Glomerular endothelial cell (primary cell): ENCODE results near the gene POP7. TPM values are rescaled to one million over a fixed set of nuclear protein-coding genes. Genes with fewer than 3 reads are reported as not detected.
"Not testable (repeated sequence)": the region's sequence is repeated elsewhere in the genome, so short reads cannot be mapped to it uniquely, and the experiment has no call there.

Experiments used
- DNase-seq: peaks from one replicate; pipeline ENCODE4 v3.0.0-alpha.2; 2011; ENCODE audit warnings: low read depth, low spot score; ENCODE audit errors: extremely low read depth
- total RNA-seq: library from RNA; depleted of rRNA; stranded (reverse); fragments of >200 nt; gene quantifications from 2 replicates; pipeline ENCODE4 v1.2.3, GENCODE V29; 2015

POP7 gene
- total RNA-seq, 1 donor from 2014 or later = 27.8 TPM

GRCh38 chr7:100689230-100690135, 16.4 kb upstream of the POP7 start:
- DNase-seq = no peak

GRCh38 chr7:100691676-100692577, 14.0 kb upstream of the POP7 start:
- DNase-seq = no peak

GRCh38 chr7:100692578-100692961, 13.4 kb upstream of the POP7 start:
- DNase-seq = no peak

- no peak for DNase-seq
These were observed 12.4 kb upstream of the POP7 start for GRCh38 chr7:100693312-100694097.

GRCh38 chr7:100694098-100694745, 11.7 kb upstream of the POP7 start, which contains the start of gene GIGYF1:
Gene GIGYF1, minus strand, starts transcription at chr7:100694250. Its CDS starts 6,012 bp downstream, at chr7:100688238.
- no peak for DNase-seq

GRCh38 chr7:100696123-100696521, 9.8 kb upstream of the POP7 start:
- DNase-seq = no peak

GRCh38 chr7:100699018-100699417, 6.9 kb upstream of the POP7 start:
- DNase-seq = no peak

GRCh38 chr7:100701089-100701488, 4.8 kb upstream of the POP7 start:
- DNase-seq = not testable (repeated sequence)

GRCh38 chr7:100705320-100705752, 585 bp upstream of the POP7 start:
- DNase-seq = no peak

GRCh38 chr7:100706672-100707311, 871 bp downstream of the POP7 start:
- DNase-seq = no peak

- DNase-seq = no peak
These were observed 2.5 kb downstream of the POP7 start for GRCh38 chr7:100708395-100708794.

GRCh38 chr7:100710452-100710851, 4.5 kb downstream of the POP7 start:
- DNase-seq = no peak

GRCh38 chr7:100711369-100711768, 5.4 kb downstream of the POP7 start:
- DNase-seq = no peak

GRCh38 chr7:100714725-100715124, 8.8 kb downstream of the POP7 start:
- no peak for DNase-seq

GRCh38 chr7:100717073-100717472, 11.2 kb downstream of the POP7 start:
- not testable (repeated sequence) for DNase-seq

GRCh38 chr7:100719523-100720278, 13.8 kb downstream of the POP7 start:
- DNase-seq = no peak

GRCh38 chr7:100720279-100720670, 14.4 kb downstream of the POP7 start, which contains the start of gene EPO:
Gene EPO, plus strand, starts transcription at chr7:100720468. Its CDS starts 513 bp downstream, at chr7:100720981.
- DNase-seq = no peak

- no peak for DNase-seq
These were observed 15.0 kb downstream of the POP7 start for GRCh38 chr7:100720671-100721504.
